K562 treated with DMSO at 1 percent for 48 hours (cell line): Measurements from ENCODE around the gene ZFHX3. TPM values are rescaled to one million over a fixed set of nuclear protein-coding genes. Genes with fewer than 3 reads are reported as not detected.

Source experiments
- total RNA-seq: library from RNA; unstranded; fragments of 300-600 nt; gene quantifications from 2 replicates; pipeline ENCODE4 v1.2.3, GENCODE V29; 2022; ENCODE audit warnings: low replicate concordance; ENCODE audit errors: extremely low read depth

The ZFHX3 gene
- total RNA-seq, result not detected in 2 replicates

DNA sequence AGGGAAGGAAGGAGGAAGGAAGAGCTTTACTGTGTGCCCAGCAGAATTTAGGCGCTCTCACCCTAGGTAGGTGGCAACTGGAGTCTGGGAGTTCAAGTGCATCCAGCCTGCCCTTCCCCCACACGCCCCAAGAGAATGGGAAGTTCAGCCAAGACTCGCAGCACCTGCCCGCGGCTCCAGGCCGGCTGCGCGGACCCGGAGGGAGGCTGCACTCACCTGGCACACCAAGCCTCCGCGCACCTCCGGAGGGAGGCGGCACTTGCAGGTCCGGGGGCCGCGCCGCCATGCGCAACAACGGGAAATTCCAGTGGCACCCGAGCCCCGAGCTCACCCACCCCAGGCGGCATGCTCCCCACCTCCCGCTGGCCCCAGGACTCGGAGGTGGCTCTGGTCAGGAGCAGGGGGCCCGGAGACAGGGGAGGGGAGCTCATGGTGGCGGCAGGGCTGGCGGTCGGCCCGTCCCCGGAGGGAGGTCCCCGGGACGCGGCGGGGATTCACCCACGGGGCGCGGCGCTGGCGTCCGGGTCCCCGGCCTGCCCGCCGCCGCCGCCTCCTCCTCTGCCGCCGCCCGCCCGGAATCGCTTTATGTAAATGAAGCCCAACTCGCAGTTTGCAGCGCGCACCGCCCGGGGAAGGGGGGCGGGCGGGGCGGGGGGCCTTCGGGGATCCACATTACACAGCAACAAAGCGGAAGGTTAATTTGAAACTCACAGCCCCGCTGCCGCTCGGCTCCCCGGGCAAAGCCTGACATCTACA is at the start of gene ZFHX3:
Gene ZFHX3 (minus strand): TSS at position 593 of the 756 bp plus-strand sequence. CDS start 87,983 bp downstream, outside the sequence.

